ENCODE results near the gene POLR2J3. TPM values are rescaled to one million over a fixed set of nuclear protein-coding genes. Genes with fewer than 3 reads are reported as not detected.
"Not testable (repeated sequence)": the region's sequence is repeated elsewhere in the genome, so short reads cannot be mapped to it uniquely, and the experiment has no call there.

Gene POLR2J3
- polyA plus RNA-seq, 4 donors = 31.6 to 63.0 (median 41.8) TPM

DNA sequence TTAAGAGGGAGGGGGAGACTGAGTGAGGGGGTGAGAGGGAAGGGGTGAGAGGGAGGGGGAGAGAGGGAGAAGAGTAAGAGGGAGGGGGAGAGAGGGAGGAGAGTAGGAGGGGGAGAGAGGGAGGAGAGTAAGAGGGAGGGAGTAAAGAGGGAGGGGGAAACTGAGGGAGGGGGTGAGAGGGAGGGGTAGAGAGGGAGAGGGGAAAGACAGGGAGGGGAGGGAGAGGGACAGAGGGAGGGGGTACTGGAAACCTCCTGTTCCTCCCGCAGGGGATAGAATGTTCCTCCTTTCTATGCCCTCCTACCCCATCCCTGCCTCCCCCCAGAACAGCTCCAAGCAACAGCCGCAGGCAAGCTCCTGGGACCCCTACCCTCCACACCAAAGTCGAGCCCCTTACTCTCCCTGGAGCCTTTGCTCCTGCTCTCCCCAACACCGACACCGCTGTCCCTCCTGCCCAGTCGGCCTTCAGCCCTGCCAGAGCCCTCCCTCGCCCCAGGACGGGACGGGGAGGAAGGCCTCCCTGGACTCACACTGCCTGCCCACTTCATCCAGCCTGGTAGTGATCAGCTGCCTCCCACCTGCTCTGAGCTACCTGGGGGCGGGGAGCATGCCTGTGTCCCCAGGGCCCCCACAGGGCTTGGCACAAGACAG lies 39.4 kb upstream of the POLR2J3 start:
- H3K27ac ChIP-seq (ENCODE audit: low read depth in 1 of 3, low read length in 2 of 3) = peak overlapping the region in 1 of 3 donors; percentile 36
- H3K4me3 ChIP-seq (ENCODE audit: low read depth in 1 of 3, low read length in 3 of 3); H3K9me3 ChIP-seq (ENCODE audit: control insufficient read depth in 2 of 2, insufficient read depth in 1 of 2, low read depth in 1 of 2, low read length in 1 of 2); FAIRE-seq; H3K4me1 ChIP-seq (ENCODE audit: control insufficient read depth in 3 of 3, insufficient read depth in 2 of 3, low read depth in 1 of 3, low read length in 2 of 3); H3K27me3 ChIP-seq (ENCODE audit: control insufficient read depth in 3 of 3, insufficient read depth in 3 of 3, low read length in 3 of 3); H3K36me3 ChIP-seq (ENCODE audit: control insufficient read depth in 3 of 3, insufficient read depth in 2 of 3, low read depth in 1 of 3, low read length in 3 of 3): not testable (repeated sequence)
- DNase-seq = peak; percentile 0 to 15
- WGBS, 3 donors = 41 to 58% (median 43%) methylated on average over 6 to 7 of the region's 10 CpGs

DNA sequence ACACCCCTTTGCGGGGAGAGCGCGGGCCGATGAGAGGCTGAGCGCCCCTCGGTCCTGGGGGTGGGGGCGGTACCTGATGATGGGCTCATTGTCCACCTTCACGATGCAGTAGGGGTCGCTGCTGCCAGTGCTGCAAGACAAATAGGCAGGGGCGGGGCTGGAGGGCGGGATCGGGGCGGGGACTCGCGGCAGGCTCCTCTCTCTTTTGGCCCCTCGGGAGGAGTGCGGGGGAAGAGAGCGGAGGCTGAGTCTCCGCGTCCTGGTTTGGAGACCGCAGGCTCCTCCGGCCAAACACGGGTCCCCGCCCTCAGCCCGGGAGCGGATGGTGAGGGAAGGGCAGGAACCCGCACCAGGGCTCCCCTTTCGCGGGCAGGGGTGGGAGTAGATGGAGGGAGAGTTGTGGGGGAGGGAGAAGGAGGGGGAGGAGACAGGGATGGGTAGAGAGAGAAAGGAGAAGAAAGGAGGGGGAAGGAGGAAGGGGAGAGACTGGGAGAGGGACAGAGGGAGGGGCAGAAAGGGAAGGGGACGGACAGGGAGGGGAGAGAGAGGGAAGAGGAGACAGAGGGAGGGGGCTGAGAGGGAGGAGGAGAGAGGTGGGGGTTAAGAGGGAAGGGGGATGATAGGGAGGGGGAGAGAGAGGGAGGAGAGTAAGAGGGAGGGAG lies 38.8 kb upstream of the POLR2J3 start:
- H3K27ac ChIP-seq (ENCODE audit: low read depth in 1 of 3, low read length in 2 of 3); H3K9me3 ChIP-seq (ENCODE audit: control insufficient read depth in 2 of 2, insufficient read depth in 1 of 2, low read depth in 1 of 2, low read length in 1 of 2); H3K27me3 ChIP-seq (ENCODE audit: control insufficient read depth in 3 of 3, insufficient read depth in 3 of 3, low read length in 3 of 3); DNase-seq; H3K4me1 ChIP-seq (ENCODE audit: control insufficient read depth in 3 of 3, insufficient read depth in 2 of 3, low read depth in 1 of 3, low read length in 2 of 3); FAIRE-seq; H3K4me3 ChIP-seq (ENCODE audit: low read depth in 1 of 3, low read length in 3 of 3); H3K36me3 ChIP-seq (ENCODE audit: control insufficient read depth in 3 of 3, insufficient read depth in 2 of 3, low read depth in 1 of 3, low read length in 3 of 3): not testable (repeated sequence)
- WGBS, 3 donors = no CpG with 5 or more reads among the region's 30 CpGs

DNA sequence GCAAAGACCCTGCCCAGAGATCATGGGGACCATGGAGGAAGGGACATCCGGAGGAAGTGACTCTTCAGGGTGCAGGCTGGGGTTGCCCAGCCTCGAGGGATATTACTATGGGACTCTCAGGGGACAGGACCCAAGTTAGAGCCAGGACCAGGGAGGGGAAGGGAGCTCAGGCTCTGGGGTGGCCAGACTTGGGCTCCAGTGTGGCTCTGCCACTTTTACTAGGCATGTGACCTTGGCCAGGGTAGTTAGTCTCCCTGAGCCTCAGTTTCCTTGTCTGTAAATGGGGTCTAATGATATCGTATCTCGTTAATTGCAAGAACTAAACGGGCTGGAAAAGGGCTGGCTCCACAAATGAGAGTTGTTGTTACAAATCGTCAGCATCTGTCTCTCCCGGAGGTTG lies 38.1 kb upstream of the POLR2J3 start:
- not testable (repeated sequence) for H3K27ac ChIP-seq (ENCODE audit: low read depth in 1 of 3, low read length in 2 of 3); H3K4me1 ChIP-seq (ENCODE audit: control insufficient read depth in 3 of 3, insufficient read depth in 2 of 3, low read depth in 1 of 3, low read length in 2 of 3); FAIRE-seq; H3K9me3 ChIP-seq (ENCODE audit: control insufficient read depth in 2 of 2, insufficient read depth in 1 of 2, low read depth in 1 of 2, low read length in 1 of 2); DNase-seq; H3K36me3 ChIP-seq (ENCODE audit: control insufficient read depth in 3 of 3, insufficient read depth in 2 of 3, low read depth in 1 of 3, low read length in 3 of 3); H3K4me3 ChIP-seq (ENCODE audit: low read depth in 1 of 3, low read length in 3 of 3); H3K27me3 ChIP-seq (ENCODE audit: control insufficient read depth in 3 of 3, insufficient read depth in 3 of 3, low read length in 3 of 3)
- WGBS, 3 donors = no CpG with 5 or more reads among the region's 7 CpGs

DNA sequence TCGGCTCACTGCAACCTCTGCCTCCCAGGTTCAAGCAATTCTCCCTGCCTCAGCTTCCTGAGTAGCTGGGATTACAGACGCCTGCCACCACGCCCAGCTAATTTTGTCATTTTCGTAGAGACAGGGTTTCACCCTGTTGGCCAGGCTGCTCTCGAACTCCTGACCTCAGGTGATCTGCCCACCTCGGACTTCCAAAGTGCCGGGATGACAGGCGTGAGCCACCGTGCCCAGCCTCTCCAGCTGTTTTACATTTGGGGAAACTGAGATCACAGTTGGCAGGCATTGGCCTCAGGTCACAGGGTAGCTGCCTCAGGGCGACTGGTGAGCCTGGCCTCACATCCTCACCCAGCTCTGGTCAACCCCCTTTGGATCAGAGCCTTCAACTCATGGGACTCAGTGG lies 37.4 kb upstream of the POLR2J3 start:
- not testable (repeated sequence) for H3K36me3 ChIP-seq (ENCODE audit: control insufficient read depth in 3 of 3, insufficient read depth in 2 of 3, low read depth in 1 of 3, low read length in 3 of 3); H3K27ac ChIP-seq (ENCODE audit: low read depth in 1 of 3, low read length in 2 of 3); H3K27me3 ChIP-seq (ENCODE audit: control insufficient read depth in 3 of 3, insufficient read depth in 3 of 3, low read length in 3 of 3); H3K9me3 ChIP-seq (ENCODE audit: control insufficient read depth in 2 of 2, insufficient read depth in 1 of 2, low read depth in 1 of 2, low read length in 1 of 2); FAIRE-seq; H3K4me3 ChIP-seq (ENCODE audit: low read depth in 1 of 3, low read length in 3 of 3); DNase-seq; H3K4me1 ChIP-seq (ENCODE audit: control insufficient read depth in 3 of 3, insufficient read depth in 2 of 3, low read depth in 1 of 3, low read length in 2 of 3)
- 73 to 92% (median 80%) methylated on average over 5 to 6 of the region's 10 CpGs for WGBS, 3 donors

DNA sequence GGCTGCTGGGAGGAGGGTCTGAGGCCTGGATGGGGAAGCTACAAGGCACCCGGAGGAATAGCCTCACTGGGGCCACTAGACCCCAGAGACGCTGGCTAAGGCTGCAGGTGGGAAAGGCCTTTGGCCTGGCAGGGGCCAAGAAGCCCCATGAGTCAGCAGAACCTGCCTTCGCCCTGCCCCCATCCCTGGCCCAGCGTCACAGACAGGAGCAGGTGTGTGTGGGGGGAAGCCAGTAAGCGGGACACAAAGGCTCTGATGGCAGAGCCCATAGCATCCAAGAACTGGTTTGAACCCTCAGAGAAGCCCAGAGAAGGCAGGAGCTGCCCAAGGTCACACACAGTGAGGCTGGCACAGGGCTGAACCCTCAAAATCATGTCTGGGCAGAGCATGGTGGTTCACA lies 34.5 kb upstream of the POLR2J3 start:
- H3K27ac ChIP-seq (ENCODE audit: low read depth in 1 of 3, low read length in 2 of 3); H3K27me3 ChIP-seq (ENCODE audit: control insufficient read depth in 3 of 3, insufficient read depth in 3 of 3, low read length in 3 of 3); DNase-seq; H3K4me1 ChIP-seq (ENCODE audit: control insufficient read depth in 3 of 3, insufficient read depth in 2 of 3, low read depth in 1 of 3, low read length in 2 of 3); H3K36me3 ChIP-seq (ENCODE audit: control insufficient read depth in 3 of 3, insufficient read depth in 2 of 3, low read depth in 1 of 3, low read length in 3 of 3); H3K4me3 ChIP-seq (ENCODE audit: low read depth in 1 of 3, low read length in 3 of 3); H3K9me3 ChIP-seq (ENCODE audit: control insufficient read depth in 2 of 2, insufficient read depth in 1 of 2, low read depth in 1 of 2, low read length in 1 of 2); FAIRE-seq: not testable (repeated sequence)
- WGBS, 3 donors = no CpG with 5 or more reads among the region's 5 CpGs

DNA sequence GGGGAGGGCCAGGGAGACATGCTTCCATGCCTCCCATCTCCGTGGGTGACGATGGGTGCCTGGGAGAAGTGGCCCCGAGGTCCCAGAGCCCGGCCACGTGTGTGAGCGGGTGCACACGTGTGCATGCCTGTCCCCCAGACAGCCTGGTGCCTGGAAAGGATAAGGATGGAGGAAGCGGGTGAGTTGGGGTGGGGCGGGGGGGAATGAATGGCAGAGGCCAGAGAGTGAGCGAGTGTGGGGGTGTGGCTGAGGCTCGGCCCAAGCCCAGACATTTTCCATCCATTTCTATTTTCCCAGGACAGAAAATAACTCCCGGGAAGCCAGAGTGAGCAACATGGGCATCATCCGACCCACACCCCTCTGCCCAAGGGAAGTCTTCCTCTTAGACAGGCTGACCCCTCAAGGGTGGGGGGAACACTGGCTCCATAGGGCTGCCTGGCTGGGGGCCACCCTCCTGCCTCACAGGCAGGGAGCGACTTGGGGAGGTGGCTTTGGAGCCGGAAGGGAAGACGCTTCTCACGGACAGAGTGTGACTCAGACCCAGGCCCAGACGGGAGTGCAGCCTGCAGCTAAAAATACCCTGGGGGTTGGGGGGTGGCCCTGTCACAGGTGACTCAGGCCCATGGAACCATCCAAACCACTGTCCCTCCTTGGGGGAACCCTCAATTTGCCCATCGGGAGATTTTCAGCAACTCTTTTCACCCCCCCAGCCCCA lies 32.2 kb upstream of the POLR2J3 start:
- WGBS, 3 donors = 75 to 81% methylated on average over 4 to 5 of the region's 19 CpGs; no CpG with 5 or more reads in 1 of the 3 donors
- FAIRE-seq; H3K4me3 ChIP-seq (ENCODE audit: low read depth in 1 of 3, low read length in 3 of 3): not testable (repeated sequence)

DNA sequence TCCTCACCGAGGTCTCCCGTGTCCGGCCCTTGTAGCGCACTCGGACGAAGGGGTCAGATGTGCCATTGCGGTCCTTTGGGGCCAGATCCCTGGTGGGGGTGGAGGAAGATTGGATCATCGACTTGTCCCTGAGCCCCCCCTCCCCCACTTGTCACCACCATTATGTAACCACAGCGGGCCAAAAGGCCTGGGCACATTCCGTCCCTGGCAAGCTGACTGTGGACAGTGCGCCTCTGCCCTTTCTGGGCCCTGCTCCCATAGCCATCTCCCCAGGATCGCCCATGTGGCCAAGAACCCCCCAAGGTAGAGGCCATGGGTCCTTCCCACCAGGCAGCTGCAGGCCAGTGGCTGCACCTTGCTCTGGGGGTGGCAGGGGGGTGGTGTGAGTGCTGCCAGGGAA lies 29.9 kb upstream of the POLR2J3 start:
- no CpG with 5 or more reads among the region's 12 CpGs for WGBS, 3 donors
- H3K9me3 ChIP-seq (ENCODE audit: control insufficient read depth in 2 of 2, insufficient read depth in 1 of 2, low read depth in 1 of 2, low read length in 1 of 2); FAIRE-seq; DNase-seq; H3K4me3 ChIP-seq (ENCODE audit: low read depth in 1 of 3, low read length in 3 of 3); H3K27me3 ChIP-seq (ENCODE audit: control insufficient read depth in 3 of 3, insufficient read depth in 3 of 3, low read length in 3 of 3); H3K36me3 ChIP-seq (ENCODE audit: control insufficient read depth in 3 of 3, insufficient read depth in 2 of 3, low read depth in 1 of 3, low read length in 3 of 3); H3K27ac ChIP-seq (ENCODE audit: low read depth in 1 of 3, low read length in 2 of 3); H3K4me1 ChIP-seq (ENCODE audit: control insufficient read depth in 3 of 3, insufficient read depth in 2 of 3, low read depth in 1 of 3, low read length in 2 of 3): not testable (repeated sequence)

More for the DNA sequence above, 32.2 kb upstream of the POLR2J3 start:
- not testable (repeated sequence) for DNase-seq; H3K9me3 ChIP-seq (ENCODE audit: control insufficient read depth in 2 of 2, insufficient read depth in 1 of 2, low read depth in 1 of 2, low read length in 1 of 2); H3K4me1 ChIP-seq (ENCODE audit: control insufficient read depth in 3 of 3, insufficient read depth in 2 of 3, low read depth in 1 of 3, low read length in 2 of 3); H3K36me3 ChIP-seq (ENCODE audit: control insufficient read depth in 3 of 3, insufficient read depth in 2 of 3, low read depth in 1 of 3, low read length in 3 of 3); H3K27ac ChIP-seq (ENCODE audit: low read depth in 1 of 3, low read length in 2 of 3); H3K27me3 ChIP-seq (ENCODE audit: control insufficient read depth in 3 of 3, insufficient read depth in 3 of 3, low read length in 3 of 3)

DNA sequence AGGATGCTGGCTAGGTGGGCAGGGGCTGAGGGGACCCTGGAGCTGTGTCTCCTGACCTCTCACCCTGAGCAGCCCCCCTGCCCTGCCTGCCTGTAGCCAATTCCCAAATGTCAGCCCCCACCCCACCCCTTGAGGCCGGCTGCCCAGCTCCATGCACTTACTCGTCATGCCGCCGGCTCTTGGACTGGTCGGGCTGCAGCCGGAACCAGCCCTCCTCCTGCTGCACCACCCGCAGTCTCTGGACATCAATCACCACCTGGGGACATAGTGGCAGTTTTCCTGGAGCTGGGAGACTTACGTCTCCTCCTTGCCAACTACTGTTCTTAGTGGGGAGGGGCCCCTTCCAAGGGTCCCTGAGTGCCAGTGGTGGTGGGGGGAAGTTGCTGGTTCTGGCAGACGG lies 27.3 kb upstream of the POLR2J3 start:
- not testable (repeated sequence) for FAIRE-seq; H3K36me3 ChIP-seq (ENCODE audit: control insufficient read depth in 3 of 3, insufficient read depth in 2 of 3, low read depth in 1 of 3, low read length in 3 of 3); H3K4me3 ChIP-seq (ENCODE audit: low read depth in 1 of 3, low read length in 3 of 3); H3K9me3 ChIP-seq (ENCODE audit: control insufficient read depth in 2 of 2, insufficient read depth in 1 of 2, low read depth in 1 of 2, low read length in 1 of 2); H3K27me3 ChIP-seq (ENCODE audit: control insufficient read depth in 3 of 3, insufficient read depth in 3 of 3, low read length in 3 of 3); DNase-seq; H3K4me1 ChIP-seq (ENCODE audit: control insufficient read depth in 3 of 3, insufficient read depth in 2 of 3, low read depth in 1 of 3, low read length in 2 of 3); H3K27ac ChIP-seq (ENCODE audit: low read depth in 1 of 3, low read length in 2 of 3)
- no CpG with 5 or more reads among the region's 9 CpGs for WGBS, 3 donors
